ENCODE data around the gene PBX3.

DNA sequence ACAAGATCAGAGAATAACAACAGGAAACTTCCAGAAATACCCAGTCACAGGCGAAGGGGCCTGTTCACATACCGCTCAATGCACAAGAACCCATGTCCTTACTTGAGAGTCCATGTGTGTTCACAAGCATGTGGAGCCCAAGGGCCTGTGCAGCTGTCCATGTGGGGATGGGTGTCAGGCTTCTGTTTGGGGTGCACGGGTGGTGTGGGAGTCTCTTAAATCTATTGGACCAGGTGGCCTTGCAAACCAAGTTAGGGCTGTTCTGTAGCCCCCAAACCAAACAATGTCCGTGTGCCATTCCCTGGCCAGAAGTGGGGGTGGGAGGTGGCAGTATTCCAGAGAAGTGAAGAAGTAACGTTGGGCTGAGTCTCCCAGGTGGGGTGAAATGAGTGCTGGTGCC, 222.3 kb downstream of the PBX3 start:
- TF ChIP-seq, protein P1, sequence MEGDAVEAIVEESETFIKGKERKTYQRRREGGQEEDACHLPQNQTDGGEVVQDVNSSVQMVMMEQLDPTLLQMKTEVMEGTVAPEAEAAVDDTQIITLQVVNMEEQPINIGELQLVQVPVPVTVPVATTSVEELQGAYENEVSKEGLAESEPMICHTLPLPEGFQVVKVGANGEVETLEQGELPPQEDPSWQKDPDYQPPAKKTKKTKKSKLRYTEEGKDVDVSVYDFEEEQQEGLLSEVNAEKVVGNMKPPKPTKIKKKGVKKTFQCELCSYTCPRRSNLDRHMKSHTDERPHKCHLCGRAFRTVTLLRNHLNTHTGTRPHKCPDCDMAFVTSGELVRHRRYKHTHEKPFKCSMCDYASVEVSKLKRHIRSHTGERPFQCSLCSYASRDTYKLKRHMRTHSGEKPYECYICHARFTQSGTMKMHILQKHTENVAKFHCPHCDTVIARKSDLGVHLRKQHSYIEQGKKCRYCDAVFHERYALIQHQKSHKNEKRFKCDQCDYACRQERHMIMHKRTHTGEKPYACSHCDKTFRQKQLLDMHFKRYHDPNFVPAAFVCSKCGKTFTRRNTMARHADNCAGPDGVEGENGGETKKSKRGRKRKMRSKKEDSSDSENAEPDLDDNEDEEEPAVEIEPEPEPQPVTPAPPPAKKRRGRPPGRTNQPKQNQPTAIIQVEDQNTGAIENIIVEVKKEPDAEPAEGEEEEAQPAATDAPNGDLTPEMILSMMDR (IDR thresholded peaks at IDR 0.05), result no peak
- TF ChIP-seq POLR2A (IDR thresholded peaks at IDR 0.05) (no peak), EP300 (IDR thresholded peaks at IDR 0.05) (no peak)

Data from ovary (tissue), 3 donors.